ENCODE results near the gene CFAP57.

DNA sequence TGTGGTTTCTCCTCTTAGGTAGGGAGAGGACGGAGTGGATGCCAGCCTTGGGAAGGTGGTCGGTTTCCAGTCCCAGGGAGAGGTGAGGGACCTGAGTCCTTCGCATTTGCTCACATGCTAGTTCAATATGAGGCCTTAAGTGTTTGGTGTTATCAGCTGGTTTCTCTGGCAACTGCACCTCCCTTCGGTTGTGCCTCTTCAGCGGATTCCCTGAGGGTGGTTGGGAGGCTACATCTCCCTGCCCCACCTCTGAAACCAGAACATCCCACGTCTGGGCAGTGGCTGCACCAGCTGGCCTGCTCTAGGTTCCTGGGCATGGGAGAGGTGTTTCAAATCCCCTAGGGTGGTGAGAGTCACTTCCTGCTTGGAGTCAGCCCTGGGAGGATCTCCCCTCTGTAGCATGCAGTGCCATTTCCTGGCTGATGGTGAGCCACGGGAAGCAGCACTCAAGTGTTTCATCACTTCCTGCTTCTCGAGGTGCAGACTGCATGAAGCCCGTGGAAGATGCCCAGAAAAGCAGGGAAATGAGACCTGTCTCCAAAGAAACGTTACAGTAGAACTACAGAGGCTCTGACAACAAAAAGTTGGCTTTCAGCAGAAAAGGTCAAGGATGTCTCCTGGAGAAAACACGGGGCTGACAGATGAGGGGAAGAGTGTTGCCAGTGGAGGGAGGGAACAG, 102.1 kb downstream of the CFAP57 start:
- TF ChIP-seq EZH2 (IDR thresholded peaks at IDR 0.05; ENCODE audit: low read depth, low read length, severe bottlenecking) (no peak), POLR2A (IDR thresholded peaks at IDR 0.05; ENCODE audit: control extremely low read depth in 1 of 2, low read depth in 2 of 2, low read length in 2 of 2) (no peak), CTBP2 (IDR thresholded peaks at IDR 0.05; ENCODE audit: borderline replicate concordance, insufficient read depth, insufficient read length, low read length) (no peak), POLR2AphosphoS5 (IDR thresholded peaks at IDR 0.05; ENCODE audit: low read depth, low read length) (no peak)
- TF ChIP-seq, protein P1, sequence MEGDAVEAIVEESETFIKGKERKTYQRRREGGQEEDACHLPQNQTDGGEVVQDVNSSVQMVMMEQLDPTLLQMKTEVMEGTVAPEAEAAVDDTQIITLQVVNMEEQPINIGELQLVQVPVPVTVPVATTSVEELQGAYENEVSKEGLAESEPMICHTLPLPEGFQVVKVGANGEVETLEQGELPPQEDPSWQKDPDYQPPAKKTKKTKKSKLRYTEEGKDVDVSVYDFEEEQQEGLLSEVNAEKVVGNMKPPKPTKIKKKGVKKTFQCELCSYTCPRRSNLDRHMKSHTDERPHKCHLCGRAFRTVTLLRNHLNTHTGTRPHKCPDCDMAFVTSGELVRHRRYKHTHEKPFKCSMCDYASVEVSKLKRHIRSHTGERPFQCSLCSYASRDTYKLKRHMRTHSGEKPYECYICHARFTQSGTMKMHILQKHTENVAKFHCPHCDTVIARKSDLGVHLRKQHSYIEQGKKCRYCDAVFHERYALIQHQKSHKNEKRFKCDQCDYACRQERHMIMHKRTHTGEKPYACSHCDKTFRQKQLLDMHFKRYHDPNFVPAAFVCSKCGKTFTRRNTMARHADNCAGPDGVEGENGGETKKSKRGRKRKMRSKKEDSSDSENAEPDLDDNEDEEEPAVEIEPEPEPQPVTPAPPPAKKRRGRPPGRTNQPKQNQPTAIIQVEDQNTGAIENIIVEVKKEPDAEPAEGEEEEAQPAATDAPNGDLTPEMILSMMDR (IDR thresholded peaks at IDR 0.05; ENCODE audit: control extremely low read depth in 1 of 3, insufficient read depth in 1 of 3, low read depth in 1 of 3, low read length in 3 of 3), result no peak

Data from H1 (cell line).